Measurements from ENCODE around the gene MBOAT7. TPM values are rescaled to one million over a fixed set of nuclear protein-coding genes. Genes with fewer than 3 reads are reported as not detected.
A peak's percentile ranks its signal among the peaks of the same experiment; 100 is the strongest.

The MBOAT7 gene
- polyA plus RNA-seq, 1 donor (not counting 4 experiments of a cell fraction or from before 2014, with no cell fraction given) = 41.3 TPM

GRCh38 chr19:54173951-54174834 is 15.2 kb downstream of the MBOAT7 start:
- dilution Hi-C loops (cut with MboI; ENCODE audit: extremely low pct_ligation_motif_present, low sequenced_read_pairs) = no loop called here

GRCh38 chr19:54173359-54173699 is 16.1 kb downstream of the MBOAT7 start:
- no peak for TF ChIP-seq CTCF (optimal IDR thresholded peaks at IDR 0.05 in 1 of 3, IDR thresholded peaks at IDR 0.05 in 1 of 3, conservative IDR thresholded peaks at IDR 0.05 in 1 of 3; ENCODE audit: extremely low read depth in 1 of 3, insufficient read depth in 2 of 3, low read length in 3 of 3)
- no peak for TF ChIP-seq EZH2 (IDR thresholded peaks at IDR 0.05; ENCODE audit: low read length)
- H3K27me3 ChIP-seq (ENCODE audit: control insufficient read depth, extremely low read depth, insufficient read depth, low read length) = no peaks in the 10 kb centered on the region
- dilution Hi-C loops (cut with MboI; ENCODE audit: extremely low pct_ligation_motif_present, low sequenced_read_pairs) = no loop called here
- peaks cover 4 to 6% of the 10 kb centered on the region in 2 experiments for H3K36me3 ChIP-seq (ENCODE audit: control insufficient read depth in 2 of 2, extremely low read depth in 1 of 2, insufficient read depth in 2 of 2, low read length in 2 of 2)
- H3K9me3 ChIP-seq (ENCODE audit: control insufficient read depth, low read depth, low read length) = no peaks in the 10 kb centered on the region
- H3K4me2 ChIP-seq (ENCODE audit: control insufficient read depth, extremely low read depth, insufficient read depth, low read depth, low read length) = peak overlapping the region; percentile 73
- no peak overlapping the region for H3K9ac ChIP-seq (ENCODE audit: control insufficient read depth, extremely low read depth, insufficient read depth, low read length)
- H3K4me1 ChIP-seq (ENCODE audit: control insufficient read depth, extremely low read depth, insufficient read depth, low read length) = peaks cover 4% of the 10 kb centered on the region
- H3K79me2 ChIP-seq (ENCODE audit: control insufficient read depth, insufficient read depth, low read length) = no peaks in the 10 kb centered on the region
- H4K20me1 ChIP-seq (ENCODE audit: control insufficient read depth, extremely low read depth, insufficient read depth, low read length) = no peaks in the 10 kb centered on the region
- H3K9me1 ChIP-seq (ENCODE audit: control insufficient read depth, extremely low read depth, insufficient read depth, low read length) = no peaks in the 10 kb centered on the region
- no peak for FAIRE-seq
- no peak overlapping the region for H3K4me3 ChIP-seq (ENCODE audit: control insufficient read depth in 2 of 3, extremely low read depth in 1 of 3, insufficient read depth in 2 of 3, low read depth in 1 of 3, low read length in 3 of 3)
- H2AFZ ChIP-seq (ENCODE audit: control insufficient read depth, low read length) = no peak overlapping the region
- no peak overlapping the region for H3K27ac ChIP-seq (ENCODE audit: control insufficient read depth, insufficient read depth, low read length)
- no peak for DNase-seq (ENCODE audit: low read depth, low spot score)

More at GRCh38 chr19:54173951-54174834, 15.2 kb downstream of the MBOAT7 start:
- Histone ChIP-seq H3K9me3 (ENCODE audit: control insufficient read depth, low read depth, low read length) (no peaks in the 10 kb centered on the region), H3K27ac (ENCODE audit: control insufficient read depth, insufficient read depth, low read length) (no peak overlapping the region), H2AFZ (ENCODE audit: control insufficient read depth, low read length) (no peak overlapping the region), H3K4me2 (ENCODE audit: control insufficient read depth, extremely low read depth, insufficient read depth, low read depth, low read length) (no peak overlapping the region), H3K36me3 (ENCODE audit: control insufficient read depth in 2 of 2, extremely low read depth in 1 of 2, insufficient read depth in 2 of 2, low read length in 2 of 2) (peaks cover 7 to 11% of the 10 kb centered on the region in 2 experiments), H3K9me1 (ENCODE audit: control insufficient read depth, extremely low read depth, insufficient read depth, low read length) (no peaks in the 10 kb centered on the region), H3K27me3 (ENCODE audit: control insufficient read depth, extremely low read depth, insufficient read depth, low read length) (no peaks in the 10 kb centered on the region), H3K9ac (ENCODE audit: control insufficient read depth, extremely low read depth, insufficient read depth, low read length) (no peak overlapping the region), H4K20me1 (ENCODE audit: control insufficient read depth, extremely low read depth, insufficient read depth, low read length) (no peaks in the 10 kb centered on the region), H3K4me3 (ENCODE audit: control insufficient read depth in 2 of 3, extremely low read depth in 1 of 3, insufficient read depth in 2 of 3, low read depth in 1 of 3, low read length in 3 of 3) (no peak overlapping the region), H3K79me2 (ENCODE audit: control insufficient read depth, insufficient read depth, low read length) (no peaks in the 10 kb centered on the region), H3K4me1 (ENCODE audit: control insufficient read depth, extremely low read depth, insufficient read depth, low read length) (peaks cover 4% of the 10 kb centered on the region)
- DNase-seq (ENCODE audit: low read depth, low spot score) = no peak
- TF ChIP-seq EZH2 (IDR thresholded peaks at IDR 0.05; ENCODE audit: low read length) (no peak), CTCF (optimal IDR thresholded peaks at IDR 0.05 in 1 of 3, IDR thresholded peaks at IDR 0.05 in 1 of 3, conservative IDR thresholded peaks at IDR 0.05 in 1 of 3; ENCODE audit: extremely low read depth in 1 of 3, insufficient read depth in 2 of 3, low read length in 3 of 3) (no peak)
- FAIRE-seq = no peak

Data from keratinocyte (primary cell).